DMS 273 treated with DMSO at 0.1 percent for 48 hours (cell line): ENCODE data around the gene KIAA1958.
"Not testable (repeated sequence)": the region's sequence is repeated elsewhere in the genome, so short reads cannot be mapped to it uniquely, and the experiment has no call there.

Experiments
- DNase-seq: peaks from one replicate; lab custom pipeline; 2025; lab: John Stamatoyannopoulos, UW

KIAA1958 gene

DNA sequence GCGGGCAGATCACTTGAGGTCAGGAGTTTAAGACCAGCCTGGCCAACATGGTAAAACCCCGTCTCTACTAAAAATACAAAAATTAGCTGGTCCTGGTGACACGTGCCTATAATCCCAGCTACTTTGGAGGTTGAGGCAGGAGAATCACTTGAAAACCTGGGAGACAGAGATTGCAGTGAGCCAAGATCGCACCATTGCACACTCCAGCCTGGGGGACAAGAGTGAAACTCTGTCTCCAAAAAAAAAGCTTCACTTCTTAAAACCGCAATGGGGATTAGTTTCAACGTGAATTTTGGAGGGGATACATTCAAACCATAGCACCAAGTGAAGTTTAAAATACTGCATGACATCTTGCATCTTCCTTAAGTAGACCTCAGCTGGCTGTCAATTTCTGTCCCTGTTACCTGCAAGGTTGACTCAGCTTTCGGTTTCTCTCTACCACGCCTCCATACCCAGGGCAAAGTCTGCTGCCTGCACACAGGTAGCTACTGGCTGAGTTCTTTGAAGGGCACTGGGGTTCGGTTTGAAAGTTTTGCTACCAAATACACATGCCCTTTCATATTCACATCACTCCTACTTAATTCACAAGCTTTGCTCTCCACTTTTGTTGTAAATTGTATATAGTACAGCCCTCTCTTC, 69.3 kb downstream of the KIAA1958 start:
- no peak for DNase-seq

DNA sequence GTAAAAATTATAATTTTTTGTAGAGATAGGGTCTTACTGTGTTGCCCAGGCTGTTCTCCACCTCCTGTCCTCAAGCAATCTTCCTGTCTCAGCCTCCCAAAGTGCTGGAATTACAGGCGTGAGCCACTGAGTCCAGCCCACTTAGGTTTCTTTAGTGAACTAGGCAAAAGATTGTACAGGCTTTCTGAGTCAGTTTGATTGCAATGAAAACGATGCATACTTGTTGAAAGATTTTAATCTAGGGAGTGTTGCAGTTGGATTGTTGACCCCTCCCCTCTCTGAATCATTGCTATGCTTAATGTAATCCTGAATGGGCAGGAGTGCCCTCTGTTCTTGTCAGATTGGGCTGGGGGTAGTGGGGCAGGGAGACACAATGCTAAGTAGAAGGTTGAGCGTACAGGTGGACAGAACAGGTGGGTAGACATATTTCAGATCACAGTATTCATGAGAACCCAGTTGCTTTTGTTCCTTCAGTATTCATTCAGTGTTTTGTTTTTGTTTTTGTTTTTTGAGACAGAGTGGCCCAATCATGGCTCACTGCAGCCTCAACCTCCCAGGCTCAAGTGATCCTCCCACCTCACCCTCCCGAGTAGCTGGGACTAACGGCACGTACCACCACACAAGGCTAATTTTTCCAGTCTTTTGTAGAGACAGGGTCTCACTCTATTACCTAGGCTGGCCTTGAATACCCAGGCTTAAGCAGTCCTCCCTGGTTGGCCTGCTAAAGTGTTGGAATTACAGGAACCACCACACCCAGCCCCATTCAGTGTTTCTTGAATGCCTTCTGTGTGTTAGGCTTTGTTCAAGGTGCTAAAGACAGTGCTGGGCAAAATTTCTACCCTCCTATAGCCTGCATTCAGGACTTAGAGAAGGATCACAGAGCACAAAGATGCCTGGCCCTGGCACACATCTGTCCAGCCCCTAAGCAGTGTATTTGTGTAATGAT, 70.1 kb downstream of the KIAA1958 start:
- no peak for DNase-seq

DNA sequence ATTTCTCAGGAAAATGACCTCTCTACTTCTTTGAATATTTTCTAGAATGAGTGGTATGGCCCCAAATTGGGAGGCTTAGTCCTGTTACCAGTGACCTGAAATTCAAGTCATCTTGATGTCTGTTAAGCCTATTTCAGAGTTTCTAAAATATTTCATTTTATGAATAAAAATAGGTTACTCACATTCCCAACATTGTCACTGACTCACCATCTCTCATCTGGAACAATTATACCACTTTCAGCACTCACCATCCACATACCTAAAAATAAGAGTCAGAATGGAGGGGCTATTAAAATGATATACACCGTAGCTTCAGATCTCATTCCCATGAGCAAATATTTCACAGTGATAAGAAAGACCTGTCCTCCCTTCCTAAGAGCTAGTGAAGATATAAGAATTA, 71.8 kb downstream of the KIAA1958 start:
- no peak for DNase-seq

DNA sequence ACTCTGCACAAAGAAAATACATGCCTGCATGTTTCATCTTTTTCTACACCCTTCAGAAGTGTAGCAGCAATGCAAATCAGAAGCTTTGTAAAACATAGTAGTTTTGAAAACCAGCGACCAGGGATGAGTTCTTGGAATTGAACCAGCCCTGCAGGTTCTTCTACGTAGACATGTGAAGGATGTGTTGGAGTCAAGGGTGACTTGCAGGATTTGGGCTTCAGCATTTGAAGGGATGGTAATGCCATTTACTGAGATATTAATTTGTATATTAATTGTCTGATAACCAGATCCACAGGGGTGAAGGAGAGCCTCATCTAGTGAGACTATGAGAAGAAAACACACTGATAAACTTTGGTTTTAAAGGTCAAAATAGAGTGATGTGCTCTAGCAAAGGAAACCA, 72.4 kb downstream of the KIAA1958 start:
- no peak for DNase-seq

DNA sequence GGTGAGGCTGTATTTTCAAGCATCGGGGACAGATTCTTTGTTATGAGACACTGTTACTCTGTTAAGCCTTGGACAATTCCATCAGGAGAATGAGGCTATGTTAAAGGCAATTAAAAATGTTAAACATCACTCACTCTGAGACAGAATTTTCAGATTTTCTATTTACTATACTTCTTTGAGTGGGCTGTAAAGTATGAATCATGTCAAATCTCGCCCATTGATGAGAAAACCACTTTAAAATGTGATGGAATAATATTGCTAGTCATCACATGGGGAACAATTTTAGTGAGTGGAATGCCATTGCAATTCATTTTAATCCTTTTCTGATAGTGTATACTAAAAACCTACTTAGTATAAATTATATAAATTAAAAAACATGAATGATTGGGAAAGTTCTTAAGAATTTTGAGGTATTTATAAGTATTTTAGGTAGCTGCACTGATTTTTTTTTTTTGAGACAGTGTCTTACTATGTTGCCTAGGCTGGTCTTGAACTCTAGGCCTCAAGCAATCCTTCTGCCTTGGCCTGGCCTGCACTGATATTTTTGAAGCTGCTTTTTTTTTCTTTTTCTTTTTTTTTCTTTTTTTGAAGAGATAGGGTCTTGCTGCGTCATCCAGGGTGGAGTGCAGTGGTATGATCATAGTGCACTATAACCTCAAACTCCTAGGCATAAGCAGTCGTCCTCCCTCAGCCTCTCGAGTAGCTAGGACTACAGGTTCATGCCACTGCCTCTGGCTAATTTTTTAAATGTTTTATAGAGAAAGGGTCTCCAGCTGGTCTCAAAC, 73.2 kb downstream of the KIAA1958 start:
- no peak for DNase-seq

DNA sequence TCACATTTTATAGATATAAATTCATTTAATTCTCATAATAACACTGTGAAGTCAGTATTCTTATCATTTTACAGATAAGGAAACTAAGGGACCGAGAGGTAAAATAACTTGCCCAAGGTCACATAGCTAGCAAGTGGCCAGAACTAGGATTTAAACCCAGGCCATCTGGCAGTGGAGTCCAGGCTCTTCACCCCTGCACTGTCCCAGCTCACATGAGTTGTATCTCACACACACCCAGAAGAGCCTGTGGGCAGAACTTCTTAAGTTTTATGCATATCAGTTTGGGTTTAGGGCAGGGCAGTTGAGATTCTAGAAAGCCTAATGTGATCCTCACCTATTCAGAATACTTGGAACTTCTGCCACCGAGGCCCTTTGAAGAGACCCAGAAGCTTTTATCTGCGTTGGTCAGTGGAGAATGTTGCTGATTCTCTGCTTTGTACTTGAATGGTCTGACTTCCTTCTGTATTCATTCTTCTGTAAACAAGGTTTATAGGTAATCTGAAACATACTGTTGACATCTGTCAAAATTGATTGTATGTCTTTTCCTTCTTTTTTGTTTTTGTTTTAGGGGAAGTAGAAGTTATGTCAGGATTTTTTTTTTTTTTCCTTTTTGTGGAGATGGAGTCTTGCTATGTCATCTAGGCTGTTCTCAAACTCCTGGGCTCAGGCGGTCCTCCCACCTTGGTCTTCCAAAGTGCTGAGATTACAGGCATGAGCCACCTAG, 75.8 kb downstream of the KIAA1958 start:
- DNase-seq, result no peak

DNA sequence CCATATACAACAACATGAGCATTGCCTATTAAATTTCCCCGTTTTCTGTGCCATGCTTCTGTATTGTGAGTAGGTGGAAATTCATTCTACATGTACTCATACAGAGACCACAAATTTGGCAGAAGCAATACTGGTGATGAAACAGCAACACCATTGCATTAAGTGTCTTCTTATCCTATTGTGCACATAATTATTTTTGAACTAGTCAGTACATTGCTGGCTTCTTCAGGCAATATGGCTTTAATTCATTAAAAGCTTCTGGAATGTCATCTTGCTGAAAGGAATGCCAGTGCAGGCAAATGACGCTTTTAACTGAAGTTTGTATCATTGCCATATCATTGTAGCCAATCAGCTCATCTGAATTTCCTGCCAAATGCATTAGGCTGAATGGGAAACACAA, 82.6 kb downstream of the KIAA1958 start:
- no peak for DNase-seq

DNA sequence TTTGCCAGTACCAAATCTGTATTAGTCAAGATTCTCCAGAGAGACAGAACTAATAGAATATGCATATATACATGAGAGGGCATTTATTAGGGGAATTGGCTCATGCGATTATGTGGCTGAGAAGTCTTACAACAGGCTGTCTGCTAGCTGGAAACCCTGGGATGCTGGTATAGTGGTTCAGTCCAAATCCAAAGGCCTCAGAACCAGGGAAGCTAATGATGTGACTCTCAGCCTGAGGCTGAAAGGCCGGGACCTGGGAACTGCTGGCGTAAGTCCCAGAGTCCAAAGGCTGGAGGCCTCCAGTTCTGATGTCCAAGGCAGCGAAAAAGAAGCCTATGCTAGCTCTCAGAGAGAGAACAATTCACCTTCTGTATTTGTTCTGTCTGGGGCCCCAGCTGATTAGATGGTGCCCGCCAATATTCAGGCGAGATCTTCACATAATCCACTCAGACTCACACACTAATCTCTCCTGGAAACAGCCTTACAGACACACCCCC, 84.1 kb downstream of the KIAA1958 start:
- DNase-seq, result no peak

DNA sequence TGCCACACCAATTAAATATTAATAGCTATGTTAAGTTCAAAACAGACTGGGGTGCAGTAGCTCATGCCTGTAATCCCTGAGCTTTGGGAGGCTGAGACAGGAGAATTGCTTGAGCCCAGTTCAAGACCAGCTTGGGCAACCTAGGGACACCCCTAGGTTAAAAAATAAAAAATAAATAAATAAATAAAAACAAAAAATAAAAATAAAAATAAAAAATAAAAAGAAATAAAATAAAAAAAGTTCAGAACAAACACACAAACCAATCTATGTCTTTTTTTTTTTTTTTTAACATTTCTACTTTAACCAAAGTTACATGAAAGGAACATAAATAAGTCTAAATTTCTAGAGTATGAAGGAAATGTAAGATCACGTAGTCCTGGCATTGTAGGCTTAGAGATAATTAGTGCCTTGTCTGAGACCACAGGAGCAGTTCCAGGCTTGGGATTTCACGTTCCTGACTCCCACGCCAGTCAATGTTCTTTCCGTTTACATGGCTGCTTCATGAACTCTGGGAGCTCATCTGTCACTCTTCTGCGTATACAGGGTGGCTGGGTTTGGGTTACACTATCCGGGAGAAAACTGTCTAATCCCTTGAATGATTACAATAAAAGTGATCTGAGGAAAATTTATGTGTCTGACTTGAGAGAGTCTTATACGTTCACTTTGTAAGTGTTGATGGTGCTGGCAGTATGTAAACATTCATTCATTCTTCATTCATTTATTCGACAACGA, 85.2 kb downstream of the KIAA1958 start:
- no peak for DNase-seq

DNA sequence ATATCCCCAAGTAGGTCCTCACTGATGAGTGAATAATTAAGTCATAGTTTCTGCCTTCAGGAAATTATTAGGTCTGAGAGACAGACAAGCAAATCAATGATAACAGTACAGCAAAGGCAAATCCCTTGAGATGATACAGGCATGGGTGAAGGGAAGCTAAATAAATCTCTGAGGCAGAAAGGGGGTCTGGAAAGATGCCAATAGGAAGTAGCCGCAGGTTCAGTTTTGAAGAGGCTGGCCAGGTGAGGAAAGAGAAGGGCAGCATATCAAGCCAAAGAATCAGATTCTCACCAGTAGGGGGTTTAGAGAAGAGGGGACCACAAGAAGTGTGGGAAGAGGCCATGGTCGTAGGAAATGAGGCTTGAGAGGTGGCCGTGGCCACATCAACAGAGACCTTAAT, 85.8 kb downstream of the KIAA1958 start:
- no peak for DNase-seq

DNA sequence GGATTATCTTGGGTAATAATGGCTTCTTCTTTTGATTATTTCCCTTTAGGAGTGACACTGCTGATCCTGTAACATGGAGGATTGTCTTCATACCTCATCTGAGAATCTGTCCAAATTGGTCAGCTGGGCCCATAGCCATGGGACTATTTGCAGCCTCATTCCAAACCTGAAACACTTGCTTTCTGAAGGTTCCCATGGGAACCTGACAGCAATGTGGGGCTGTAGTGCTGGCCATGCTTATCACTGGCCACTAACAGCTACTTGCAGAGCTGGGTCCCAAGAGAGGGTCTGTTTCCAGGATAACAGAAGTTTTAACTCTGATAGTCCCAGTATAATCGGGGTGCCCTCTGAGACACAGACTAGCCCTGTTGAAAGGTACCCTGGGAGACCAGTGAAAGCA, 87.4 kb downstream of the KIAA1958 start:
- no peak for DNase-seq

DNA sequence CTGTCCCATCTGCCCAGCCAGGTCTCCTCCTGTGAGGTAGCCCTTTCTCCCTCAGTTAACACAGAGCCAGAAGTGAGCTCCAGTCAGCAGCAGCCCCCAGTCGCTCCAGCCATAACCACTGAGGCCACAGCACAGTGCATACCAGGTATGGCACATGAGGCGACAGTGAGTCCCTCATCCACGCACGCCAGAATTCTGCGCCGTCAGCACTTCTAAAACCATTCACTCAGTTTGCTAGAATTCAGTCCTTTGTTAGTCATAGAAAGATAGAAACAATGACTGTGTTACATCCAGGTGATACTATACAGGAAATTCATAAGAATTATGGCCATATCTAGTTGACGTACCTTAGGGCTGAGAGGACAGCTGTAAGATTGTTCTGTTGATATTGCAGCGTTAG, 88.5 kb downstream of the KIAA1958 start:
- no peak for DNase-seq

DNA sequence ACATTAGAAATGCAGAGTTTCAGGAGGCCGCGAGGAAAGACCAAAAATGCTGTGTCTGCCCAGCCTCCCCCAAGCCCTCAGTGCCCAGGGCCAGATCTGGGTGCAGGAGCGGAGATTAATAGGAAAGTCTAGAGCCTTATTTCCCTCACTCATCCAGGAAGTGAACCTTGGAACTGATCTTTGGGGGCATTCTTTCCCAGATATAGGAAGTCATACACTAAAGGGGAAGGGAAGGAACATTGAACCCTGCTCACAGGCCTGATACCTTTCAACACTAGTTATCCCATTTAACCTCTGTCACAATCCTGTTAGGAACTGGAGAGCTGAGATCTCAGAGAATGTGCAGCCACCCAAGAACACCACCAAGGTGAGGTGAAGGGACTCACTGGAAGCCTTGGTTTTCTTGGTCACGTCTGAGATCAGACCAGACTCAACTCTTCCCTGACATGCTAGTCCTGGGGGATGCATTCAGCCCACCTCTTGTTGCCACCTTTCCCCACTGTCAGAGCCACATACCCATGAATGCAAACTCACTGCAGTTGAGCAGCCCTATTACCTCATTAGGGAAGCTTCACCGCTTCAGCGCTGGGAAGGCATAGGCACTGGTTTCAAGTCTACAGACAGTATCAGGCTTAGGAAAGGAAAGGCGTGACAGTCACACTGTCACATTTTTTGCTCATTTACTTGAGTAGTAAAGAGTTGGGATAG, 95.0 kb downstream of the KIAA1958 start:
- DNase-seq, result no peak

DNA sequence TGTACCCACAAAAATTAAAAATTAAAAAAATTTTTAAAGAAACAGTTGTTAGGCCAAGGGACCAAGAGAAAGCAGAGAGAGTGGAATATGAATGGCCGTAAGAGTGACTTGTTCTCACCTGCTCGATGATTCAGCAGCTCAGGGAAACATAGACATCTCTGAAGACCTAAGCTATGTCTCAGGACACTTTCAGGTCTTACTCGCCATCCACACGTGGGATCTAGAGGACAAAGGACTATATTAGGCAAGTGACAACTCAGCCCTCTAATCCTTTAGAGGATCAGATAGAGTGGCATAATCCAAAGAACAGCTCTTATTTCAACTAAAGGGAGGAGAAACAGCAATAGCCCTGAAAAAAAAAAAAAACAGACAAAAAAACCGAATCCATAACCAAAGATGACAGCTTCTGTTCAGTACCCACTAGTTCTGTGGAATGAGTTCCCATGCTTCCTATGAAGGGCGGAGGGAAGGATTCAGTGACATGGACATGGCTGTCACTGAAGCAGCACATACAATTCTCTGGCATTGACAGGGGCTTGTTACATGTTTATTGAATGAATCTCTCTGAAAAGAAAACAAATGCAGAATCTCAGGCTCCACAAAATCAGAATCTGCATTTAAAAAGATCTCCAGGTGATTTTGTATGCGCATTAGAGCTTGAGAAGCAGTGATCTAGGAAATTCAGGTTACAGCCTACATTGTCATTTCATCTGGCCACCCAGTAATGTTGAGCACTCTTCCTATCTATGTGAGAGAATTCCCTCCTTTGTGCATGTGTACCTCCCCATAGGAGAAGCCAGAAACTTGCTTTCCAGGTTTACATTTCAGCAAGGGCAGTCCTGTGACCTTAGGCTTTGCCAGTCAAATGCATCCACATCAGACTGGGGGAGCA, 96.0 kb downstream of the KIAA1958 start:
- no peak for DNase-seq

DNA sequence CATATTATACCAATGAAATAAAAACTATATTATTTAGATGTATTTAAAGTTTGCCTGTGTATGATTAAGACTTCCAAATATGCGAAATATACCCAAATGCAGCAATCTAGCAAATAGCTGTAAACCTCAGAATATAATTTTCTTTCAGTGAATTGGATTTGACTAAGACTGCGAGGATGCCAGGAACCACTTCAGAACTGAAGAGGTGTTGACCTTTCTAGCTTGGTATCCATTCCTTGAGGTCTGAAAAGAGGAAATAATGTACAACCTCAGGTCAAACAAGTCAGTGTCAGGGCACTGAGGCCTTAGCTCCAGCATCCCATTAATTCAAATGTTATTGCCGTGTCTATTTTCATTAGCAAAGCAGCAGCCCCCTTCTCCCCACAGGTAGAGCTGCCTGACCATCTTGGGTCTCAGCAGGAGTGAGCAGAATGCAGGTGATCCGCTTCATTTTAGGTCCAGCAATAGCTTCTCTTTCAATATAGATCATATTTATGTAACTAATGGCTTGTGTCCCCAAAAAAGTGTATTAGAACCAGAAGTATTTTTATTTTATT, 100.0 kb downstream of the KIAA1958 start:
- no peak for DNase-seq

DNA sequence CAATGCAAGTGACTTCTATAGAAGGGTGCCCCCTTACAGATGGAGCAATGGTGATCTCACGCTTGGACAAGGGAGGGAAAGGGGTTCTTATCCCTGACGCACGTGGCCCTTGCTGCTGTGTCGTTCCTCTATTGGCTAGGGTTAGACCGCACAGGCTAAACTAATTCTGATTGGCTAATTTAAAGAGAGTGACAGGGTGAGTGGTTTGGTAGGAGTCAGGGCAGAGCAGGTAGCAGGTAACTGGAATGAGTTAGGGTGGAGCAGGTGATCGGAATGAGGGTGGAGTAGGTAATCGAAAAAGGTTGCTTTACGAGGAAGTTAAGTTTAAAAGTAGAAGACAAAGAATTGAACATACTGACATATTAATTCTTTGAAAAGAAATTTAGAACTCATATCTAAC, 105.2 kb downstream of the KIAA1958 start:
- not testable (repeated sequence) for DNase-seq

DNA sequence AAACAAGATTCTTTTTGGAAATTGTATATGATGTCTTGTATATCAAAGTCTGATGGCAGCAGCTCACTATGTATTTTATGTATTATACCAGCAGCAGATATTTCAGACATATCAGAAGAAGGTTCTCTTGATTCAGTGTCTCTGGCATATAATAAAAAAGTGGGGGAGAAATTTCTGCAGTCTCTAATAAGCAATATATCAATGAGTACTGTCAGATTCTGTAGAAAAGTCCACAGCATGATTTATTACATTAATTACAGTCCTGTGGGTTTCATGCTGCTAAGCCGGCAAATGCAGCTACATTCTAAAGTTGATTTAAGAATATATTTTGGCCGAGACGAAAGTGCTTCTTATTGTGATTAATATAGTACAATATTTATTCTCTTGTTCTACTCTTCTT, 113.1 kb downstream of the KIAA1958 start:
- DNase-seq, result no peak

DNA sequence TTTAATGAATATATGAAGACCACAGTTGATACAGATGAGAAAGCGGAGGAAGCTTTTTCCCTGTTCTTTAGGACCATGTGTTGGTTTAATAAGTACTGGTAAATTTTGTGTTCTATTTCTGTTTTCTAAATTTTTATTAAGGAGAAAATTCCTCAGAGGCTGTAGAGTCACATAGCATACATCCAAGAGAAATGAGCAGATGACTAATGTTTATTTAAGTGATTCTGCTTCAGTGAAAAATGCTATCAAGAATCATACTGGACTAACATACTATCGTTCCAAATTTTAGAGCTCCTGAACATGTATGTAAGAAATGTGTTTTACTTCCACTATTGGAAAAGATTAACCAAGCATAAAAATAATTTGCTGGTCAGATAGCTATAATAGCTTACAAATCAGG, 115.0 kb downstream of the KIAA1958 start:
- DNase-seq, result no peak

DNA sequence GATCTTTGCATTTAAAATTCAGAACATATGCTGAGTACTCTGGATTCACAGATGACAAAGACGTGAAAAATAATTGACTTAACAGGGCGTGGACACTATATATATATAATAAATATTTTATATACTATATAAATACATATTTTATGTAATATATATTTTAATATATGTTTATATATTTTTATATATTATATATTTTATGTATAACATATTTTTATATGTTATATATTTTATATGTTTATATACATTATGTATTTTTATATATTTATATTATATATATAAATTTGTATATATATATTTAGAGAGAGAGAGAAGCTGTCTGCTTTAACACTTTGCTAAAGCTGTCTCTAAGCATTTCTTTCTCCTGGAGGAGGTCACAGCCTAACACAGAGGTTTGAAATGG, 118.2 kb downstream of the KIAA1958 start:
- DNase-seq, result no peak
